GM21528 (cell line): ENCODE data around the gene WRAP73.
"Not testable (repeated sequence)": the region's sequence is repeated elsewhere in the genome, so short reads cannot be mapped to it uniquely, and the experiment has no call there.

ENCODE experiments used
- ATAC-seq: cut with Tn5 transposase; IDR thresholded peaks from one replicate; pipeline ENCODE4 v1.9.1; 2021; ENCODE audit warnings: mild to moderate bottlenecking, moderate library complexity; ENCODE audit not compliant: unreplicated experiment, low FRiP score

WRAP73 gene

GRCh38 chr1:3632716-3633343, 17.1 kb downstream of the WRAP73 start:
- no peak for ATAC-seq

GRCh38 chr1:3632298-3632697, 17.6 kb downstream of the WRAP73 start:
- ATAC-seq, result no peak

- no peak for ATAC-seq
Observed at GRCh38 chr1:3631320-3632260, 18.3 kb downstream of the WRAP73 start.

- ATAC-seq, result no peak
Observed at GRCh38 chr1:3630914-3631313, 19.0 kb downstream of the WRAP73 start.

- no peak for ATAC-seq
Observed at GRCh38 chr1:3630161-3630611, 19.7 kb downstream of the WRAP73 start.

GRCh38 chr1:3629561-3630160, 20.2 kb downstream of the WRAP73 start:
- no peak for ATAC-seq

- ATAC-seq, result no peak
Observed at GRCh38 chr1:3628445-3628844, 21.5 kb downstream of the WRAP73 start.

GRCh38 chr1:3627515-3628253, 22.2 kb downstream of the WRAP73 start:
- ATAC-seq, result no peak

- no peak for ATAC-seq
Observed at GRCh38 chr1:3626025-3626424, 23.9 kb downstream of the WRAP73 start.

GRCh38 chr1:3625151-3625907, 24.6 kb downstream of the WRAP73 start:
- ATAC-seq, result peak; percentile 7

- peak; percentile 94 for ATAC-seq
Observed at GRCh38 chr1:3624200-3625136, 25.4 kb downstream of the WRAP73 start, which contains the start of gene TPRG1L. TPRG1L (plus strand) TSS chr1:3625015; CDS start chr1:3625073, 58 bp downstream.

GRCh38 chr1:3623441-3624199, 26.3 kb downstream of the WRAP73 start:
- no peak for ATAC-seq

- not testable (repeated sequence) for ATAC-seq
Observed at GRCh38 chr1:3622102-3622501, 27.8 kb downstream of the WRAP73 start.

GRCh38 chr1:3621151-3621671, 28.7 kb downstream of the WRAP73 start:
- not testable (repeated sequence) for ATAC-seq

- ATAC-seq, result no peak
Observed at GRCh38 chr1:3620708-3621107, 29.2 kb downstream of the WRAP73 start.

- ATAC-seq, result no peak
Observed at GRCh38 chr1:3618881-3619671, 30.8 kb downstream of the WRAP73 start.

- ATAC-seq, result no peak
Observed at GRCh38 chr1:3618531-3618880, 31.4 kb downstream of the WRAP73 start.
